Epithelial cell of proximal tubule (primary cell): ENCODE data around the gene DCAKD. TPM values are rescaled to one million over a fixed set of nuclear protein-coding genes. Genes with fewer than 3 reads are reported as not detected.

ENCODE experiments used
- DNase-seq: peaks from one replicate; pipeline ENCODE4 v3.0.0-alpha.2; 2011; ENCODE audit warnings: low read depth
- H3K4me3 ChIP-seq: 2 replicates; pipeline ENCODE4 v1.5.1; 2011; ENCODE audit warnings: low read depth, mild to moderate bottlenecking, low read length
- CTCF ChIP-seq: conservative IDR thresholded peaks from 2 replicates; pipeline ENCODE4 v1.5.1; 2012; ENCODE audit warnings: low read depth, mild to moderate bottlenecking, low read length
- total RNA-seq: library from RNA; depleted of rRNA; stranded (reverse); fragments of >200 nt; gene quantifications from 2 replicates; pipeline ENCODE4 v1.2.3, GENCODE V29; 2015

The DCAKD gene
- total RNA-seq, 1 donor from 2014 or later: 44.4 TPM

DNA sequence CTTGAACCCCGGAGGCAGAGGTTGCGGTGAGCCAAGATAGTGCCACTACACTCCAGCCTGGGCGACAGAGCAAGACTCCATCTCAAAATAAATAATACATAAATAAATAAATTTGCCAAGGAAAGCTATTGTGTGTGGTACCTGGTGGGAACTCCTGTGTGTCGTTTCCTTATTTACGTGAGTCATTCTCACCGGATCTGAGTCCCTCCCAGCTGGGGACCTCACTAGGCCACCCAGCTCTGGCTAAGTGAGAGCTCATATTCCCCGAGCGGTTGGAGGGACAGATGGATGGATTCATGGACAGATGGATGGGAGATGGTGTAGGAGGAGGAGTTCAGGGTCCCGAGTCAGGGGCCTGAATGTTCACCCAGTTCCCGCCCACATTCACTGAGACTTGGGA is 60.4 kb downstream of the DCAKD start:
- no peak for TF ChIP-seq CTCF
- DNase-seq: no peak
- no peak overlapping the region for H3K4me3 ChIP-seq

DNA sequence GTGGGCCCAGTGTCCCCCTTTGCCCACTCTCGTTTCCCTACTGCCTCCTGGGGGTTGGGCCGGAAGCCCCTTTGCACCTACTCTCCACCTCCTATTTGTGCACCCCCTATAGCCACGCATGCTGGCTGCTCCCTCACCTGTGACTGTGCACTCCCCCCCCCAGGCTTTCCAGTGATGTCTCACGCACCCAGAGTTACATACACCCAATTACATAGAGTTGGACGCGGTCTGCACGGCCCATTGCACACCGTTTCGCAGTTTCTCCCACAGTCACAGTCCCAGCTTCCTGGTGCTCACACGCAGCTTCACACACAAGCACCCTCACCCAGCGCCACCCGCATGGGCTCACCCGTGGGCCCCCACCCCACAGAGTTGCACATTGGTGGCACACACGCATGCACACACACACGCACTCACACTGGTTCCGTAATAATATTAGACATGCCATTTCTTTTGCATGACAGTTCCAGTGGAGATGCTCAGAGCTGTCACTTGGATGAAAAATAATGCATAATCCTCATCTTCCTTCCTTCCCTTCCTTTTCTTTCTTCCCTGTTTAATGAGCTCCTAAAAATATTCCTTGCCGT is 61.8 kb downstream of the DCAKD start:
- no peak overlapping the region for H3K4me3 ChIP-seq
- DNase-seq: no peak
- no peak for TF ChIP-seq CTCF

- no peak overlapping the region for H3K4me3 ChIP-seq
- no peak for TF ChIP-seq CTCF
- no peak for DNase-seq
Observed at GRCh38 chr17:44988044-44988942, 63.1 kb downstream of the DCAKD start.

DNA sequence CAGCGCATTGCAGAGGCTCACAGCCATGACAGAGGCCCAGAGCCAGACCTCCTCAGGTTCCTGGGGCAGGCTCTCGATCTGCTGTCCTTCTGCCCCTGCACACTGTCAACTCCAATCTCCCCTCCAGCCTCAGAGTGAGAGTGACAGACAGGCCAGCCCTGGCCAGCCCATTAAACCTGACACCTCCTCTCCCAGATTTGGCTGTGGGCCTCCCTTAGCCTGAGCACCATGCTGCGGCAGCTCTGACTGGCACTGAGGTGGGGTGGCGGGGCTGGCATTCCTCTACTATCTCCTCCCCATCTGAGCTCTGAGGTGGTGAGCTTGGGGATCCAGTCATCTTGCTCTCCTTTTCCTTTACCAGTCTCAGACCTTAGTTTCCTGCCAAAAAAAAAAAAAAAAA is 67.9 kb downstream of the DCAKD start:
- DNase-seq: no peak
- no peak overlapping the region for H3K4me3 ChIP-seq
- no peak for TF ChIP-seq CTCF

DNA sequence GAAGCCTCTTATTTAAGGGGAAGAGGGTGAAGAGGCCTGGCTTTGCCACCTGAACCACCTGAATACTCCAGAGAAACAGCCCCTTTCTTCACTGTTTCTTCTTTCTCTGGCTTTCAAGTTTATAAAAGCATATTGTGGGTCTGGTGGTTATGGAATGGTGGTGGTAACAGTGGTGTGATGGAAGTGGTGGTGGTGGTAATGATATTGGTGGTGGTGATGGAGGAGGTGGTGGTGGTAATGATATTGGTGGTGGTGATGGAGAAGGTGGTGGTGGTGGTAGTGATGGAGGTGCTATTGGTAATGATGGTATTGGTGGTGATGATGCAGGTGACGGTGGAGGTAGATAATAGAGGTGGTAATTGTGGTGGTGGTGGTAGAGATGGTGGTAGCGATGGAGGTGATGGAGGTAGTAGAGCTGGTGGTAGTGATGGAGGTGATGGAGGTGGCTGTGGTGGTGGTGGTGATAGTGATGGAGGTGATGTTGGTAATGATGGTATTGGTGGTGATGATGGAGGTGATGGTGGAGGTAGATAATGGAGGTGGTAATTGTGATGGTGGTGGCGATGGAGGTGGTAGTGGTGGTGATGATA is 69.2 kb downstream of the DCAKD start:
- no peak overlapping the region for H3K4me3 ChIP-seq
- no peak for TF ChIP-seq CTCF
- DNase-seq: no peak

DNA sequence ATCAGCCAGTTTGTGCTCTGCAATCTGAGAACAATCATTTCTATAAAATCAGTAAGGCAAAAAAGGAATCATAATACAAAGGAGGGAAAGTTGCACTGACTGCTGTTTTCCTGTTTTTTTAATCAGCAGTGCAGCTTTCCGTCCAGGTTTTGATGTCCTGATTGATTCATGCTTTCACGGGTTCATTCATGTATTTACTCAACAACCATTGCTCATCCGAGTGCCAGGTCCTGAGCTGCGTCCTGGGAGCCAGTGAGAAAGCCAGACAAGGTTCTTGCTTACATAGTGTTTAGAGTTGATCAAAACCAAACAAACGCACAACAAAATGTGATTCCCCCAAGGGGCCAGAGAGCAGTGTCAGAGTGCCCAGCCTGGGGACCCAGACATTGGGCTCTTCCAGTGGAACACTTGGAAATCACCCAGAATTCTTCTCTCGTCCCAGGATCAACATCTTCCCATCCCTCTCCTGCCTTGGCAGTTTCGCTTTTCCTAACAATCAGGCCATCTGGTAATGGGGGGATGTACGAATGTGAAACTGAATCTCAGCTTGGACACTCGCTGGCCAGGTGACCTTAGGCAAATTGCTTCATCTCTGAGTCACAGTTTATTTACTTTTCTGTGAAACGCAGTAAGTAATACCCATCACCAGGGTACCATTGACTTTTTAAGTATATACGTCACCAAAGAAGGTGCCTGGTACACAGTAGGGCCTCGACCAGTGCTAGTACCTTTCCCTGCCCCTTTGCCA is 70.0 kb downstream of the DCAKD start:
- H3K4me3 ChIP-seq: peak overlapping the region; percentile 40
- no peak for TF ChIP-seq CTCF
- peak; percentile 39 for DNase-seq
